ENCODE measurements around the gene EFEMP2.
A peak's percentile ranks its signal among the peaks of the same experiment; 100 is the strongest.

The EFEMP2 gene

DNA sequence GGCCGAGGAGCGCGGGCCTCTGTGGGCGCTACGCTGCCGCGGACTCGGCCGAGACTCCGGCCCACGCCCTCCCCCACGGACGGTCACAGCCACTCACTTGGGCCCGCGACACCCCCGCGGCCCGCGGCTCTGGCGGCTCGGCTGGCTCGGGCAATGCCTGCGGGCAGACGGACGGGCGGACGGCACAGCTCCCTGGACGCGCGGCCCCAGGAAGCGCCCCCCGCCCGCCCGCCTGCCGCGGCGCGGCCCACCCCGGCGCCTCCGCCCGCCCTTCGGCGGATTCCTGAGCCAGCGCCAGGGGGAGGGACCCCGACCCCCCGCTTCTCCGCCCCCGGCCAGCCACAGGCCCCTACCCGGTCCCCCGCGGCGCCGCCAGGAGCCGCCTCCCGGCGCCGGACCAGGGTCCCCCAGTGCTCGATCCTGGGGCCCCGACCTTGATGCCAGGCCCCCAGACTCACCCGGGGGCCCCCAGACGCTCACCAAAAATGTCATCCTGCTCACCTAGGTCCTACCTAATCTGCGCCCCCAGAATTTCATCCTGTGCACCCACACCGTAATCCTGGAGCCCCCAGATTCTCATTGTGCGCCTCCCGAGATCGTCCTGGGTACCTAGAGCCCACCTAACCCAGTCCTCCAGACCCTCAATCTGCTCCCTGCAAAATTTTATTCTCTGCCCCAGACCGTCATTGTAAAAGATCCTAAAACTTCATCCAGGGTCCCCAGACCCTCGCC is at the start of gene EFEMP2:
Gene EFEMP2 (minus strand): TSS at position 215 of the 732 bp plus-strand sequence. CDS start 446 bp downstream, outside the sequence.
- DNase-seq = no peak

DNA sequence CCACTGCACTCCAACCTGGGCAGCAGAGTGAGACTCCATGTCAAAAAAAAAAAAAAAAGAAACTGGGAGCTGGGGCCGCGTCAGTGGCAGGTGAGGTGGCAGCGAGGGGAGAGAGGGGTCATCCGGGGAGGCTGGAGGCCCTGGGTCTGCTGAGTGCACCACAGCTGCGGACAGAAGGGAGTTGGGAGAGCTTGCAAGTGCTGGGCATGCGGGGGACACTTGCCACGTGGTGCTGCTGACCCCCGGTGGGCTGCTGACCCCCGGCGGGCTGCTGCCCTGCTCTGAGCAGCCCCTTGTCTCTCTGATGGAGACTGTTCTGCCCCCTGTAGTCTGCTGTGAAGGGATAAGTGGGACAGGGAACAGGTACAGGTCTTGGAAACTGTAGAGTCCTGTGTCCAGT is 49.3 kb upstream of the EFEMP2 start:
- DNase-seq = no peak

DNA sequence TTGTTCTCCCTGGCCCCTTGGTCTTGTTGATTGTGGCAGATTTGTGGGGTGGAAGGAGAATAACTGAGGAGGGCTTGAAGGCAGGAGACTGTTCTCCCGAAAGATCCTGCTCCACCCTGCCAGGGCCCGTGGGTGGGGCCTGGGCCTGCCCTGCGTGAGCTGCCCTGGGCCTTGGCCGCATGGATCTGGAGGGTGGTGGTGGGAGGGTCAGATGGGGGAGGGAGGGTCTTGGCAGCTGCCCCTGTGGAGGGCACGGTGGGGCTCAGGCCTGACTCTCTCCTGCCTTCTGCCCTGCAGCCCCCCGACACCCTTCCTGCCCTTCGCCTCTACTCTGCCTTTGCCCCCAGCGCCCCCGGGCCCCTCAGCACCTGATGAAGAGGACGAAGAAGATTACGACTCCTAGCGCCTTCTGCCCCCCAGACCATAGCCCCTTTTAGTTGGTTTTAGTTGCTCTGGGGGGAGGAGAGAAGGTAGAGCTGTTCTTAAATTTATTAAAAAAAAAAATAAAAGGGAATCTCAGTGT is 48.5 kb upstream of the EFEMP2 start:
- DNase-seq = no peak

DNA sequence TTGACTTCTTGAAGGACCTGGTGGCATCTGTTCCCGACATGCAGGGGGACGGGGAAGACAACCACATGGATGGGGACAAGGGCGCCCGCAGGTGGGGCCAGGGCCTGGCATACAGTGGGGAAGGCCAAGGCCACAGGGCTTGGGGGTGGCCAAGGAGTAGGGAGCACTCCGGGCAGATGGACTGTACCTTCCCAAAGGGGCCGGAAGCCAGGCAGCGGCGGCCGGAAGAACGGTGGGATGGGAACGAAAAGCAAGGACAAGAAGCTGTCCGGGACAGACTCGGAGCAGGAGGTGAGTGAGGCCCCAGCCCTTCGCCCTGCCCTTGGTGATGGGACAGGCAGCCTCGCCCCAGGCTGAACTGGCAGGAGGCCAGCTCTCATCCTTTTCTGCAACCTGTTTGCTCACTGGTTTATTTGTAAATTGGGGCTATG is 47.8 kb upstream of the EFEMP2 start:
- DNase-seq = no peak

DNA sequence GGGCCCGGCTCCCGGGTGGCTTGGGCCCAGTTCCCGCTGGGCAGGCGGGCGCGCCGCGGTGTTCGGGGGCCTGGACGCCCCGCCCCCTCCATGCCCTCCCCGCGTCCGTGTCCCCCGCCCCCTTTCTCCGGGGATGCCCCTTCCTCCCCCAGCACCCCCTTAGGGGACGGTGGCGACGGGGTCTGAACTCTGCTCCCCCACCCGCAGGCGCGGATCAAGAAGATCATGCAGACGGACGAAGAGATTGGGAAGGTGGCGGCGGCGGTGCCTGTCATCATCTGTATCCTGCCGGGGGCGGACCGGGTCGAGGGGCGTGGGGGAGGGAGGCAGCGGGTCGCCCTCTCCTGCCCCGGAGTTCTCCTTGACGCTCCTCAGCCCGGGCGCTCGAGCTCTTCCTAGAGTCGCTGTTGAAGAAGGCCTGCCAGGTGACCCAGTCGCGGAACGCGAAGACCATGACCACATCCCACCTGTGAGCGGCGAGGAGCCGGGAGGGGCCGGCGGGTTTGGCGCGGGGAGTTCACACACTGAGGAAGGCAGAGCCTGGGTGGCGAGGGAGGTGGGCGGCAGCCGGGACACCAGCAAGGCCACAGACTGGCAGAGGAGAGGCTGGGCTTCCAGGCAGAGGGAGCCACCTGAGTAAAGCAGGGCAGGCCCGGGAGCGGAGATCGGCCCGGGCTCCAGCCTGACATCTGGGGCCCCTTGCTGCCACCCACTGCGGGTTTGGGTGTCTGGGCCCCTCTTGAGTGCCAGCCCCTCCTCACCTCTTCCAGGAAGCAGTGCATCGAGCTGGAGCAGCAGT is 47.2 kb upstream of the EFEMP2 start:
- peak; percentile 65 for DNase-seq

DNA sequence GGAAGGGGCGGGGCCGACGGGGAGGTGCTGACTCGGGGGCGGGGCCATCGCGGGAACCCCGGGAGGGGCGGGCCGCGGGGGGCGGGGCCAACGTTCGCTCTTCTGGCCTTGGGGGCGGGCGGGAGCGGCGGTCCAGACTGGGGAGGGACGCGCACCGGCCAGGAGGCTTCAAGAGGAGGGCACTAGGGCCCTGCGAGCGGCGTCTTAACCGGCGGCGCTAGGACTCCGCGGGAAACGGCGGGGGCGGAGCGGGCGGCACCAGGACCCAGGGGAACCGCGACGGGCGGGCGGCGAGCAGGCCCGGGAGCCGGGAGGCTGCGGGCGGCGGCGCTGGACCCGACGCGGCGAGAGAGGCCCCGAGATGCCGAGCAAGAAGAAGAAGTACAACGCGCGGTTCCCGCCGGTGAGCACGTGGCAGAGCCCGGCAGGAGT is 46.6 kb upstream of the EFEMP2 start, which contains the start of gene DRAP1:
Gene DRAP1 (plus strand): TSS at position 286 of the 432 bp plus-strand sequence. CDS start 76 bp downstream, at position 362.
- DNase-seq = peak; percentile 99

DNA sequence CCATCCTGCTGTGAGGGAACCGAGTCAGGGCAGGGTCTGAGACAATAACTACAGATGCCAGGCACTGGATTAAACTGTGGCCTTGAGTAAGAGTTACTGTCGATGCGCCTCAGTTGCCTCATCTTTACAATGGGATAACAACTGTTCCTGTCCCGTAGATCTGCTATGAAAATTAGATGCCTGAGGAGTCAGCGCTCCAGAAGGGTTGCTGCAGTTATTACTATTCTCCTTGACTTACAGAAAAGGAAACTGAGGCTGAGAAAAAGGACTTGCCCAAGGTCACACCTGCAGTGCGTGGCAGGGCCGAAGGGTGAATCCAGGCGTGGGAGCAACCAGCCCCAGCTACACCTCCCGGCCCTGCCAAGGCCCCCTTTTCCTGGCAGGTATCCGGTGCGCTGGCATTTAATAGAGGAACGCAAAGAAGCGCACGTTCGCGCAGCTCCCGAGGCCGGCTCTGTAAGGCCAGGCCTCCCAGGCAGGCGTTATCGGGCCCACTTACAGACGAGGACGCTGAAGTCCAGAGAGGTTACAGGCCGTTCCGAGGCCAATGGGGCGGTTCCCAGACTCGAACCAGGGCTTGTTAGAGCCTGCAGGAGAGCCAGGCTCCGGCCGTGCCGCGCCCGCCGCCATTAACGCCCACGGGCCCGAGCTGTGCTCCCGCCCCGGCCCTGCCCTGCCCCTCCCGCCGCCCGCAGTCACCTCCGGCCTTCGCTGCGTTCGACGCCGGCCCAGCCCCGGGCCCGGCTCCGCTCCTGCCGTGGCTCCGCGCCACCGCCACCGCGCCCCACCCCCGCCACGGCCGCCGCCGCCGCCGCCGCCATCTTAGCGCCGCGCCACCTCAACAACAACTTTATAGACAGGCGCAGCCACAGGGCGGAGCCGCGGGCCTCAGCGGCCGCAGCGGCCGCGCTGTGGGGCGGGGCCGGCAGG is 45.9 kb upstream of the EFEMP2 start, which contains the start of gene C11orf68:
Gene C11orf68 (minus strand): TSS at position 852 of the 930 bp plus-strand sequence. CDS start 31 bp downstream, at position 821.
- DNase-seq = no peak

DNA sequence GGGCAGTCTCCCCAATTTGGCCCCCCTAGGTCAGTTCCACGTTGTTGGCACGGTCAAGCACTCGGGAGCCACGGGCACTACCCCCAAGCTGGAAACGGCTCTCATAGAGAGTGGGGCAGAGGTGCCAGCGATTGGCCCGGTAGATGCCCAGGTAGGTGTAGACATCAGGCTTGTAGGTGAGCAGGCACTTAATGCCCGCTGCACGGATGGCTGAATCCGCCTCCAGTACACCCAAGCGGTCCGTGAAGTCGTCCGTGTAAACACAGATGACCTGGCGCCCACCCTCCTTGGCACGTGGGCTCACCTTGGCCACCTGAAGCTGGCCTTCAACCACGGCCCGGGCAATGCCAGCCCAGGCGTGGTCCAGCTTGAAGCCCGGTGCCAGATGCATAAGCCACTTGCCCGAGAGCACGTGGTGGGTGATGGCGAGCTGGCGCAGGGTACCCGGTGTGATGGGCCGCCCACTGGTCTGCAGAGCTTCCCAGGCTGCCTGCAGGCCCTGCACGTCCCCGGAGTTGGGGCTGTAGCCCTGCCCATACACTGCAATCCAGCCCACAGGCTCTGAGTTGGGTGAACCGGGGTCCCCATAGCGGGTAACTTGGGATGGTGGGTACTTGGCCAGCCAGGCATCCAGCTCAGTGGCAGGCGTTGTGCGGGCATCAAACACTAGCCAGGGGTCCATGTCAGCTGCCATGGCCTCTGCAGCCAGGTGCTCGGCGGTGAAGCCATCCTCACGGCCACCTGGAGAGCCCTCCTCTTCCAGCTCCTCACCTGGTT is 45.0 kb upstream of the EFEMP2 start:
- no peak for DNase-seq

DNA sequence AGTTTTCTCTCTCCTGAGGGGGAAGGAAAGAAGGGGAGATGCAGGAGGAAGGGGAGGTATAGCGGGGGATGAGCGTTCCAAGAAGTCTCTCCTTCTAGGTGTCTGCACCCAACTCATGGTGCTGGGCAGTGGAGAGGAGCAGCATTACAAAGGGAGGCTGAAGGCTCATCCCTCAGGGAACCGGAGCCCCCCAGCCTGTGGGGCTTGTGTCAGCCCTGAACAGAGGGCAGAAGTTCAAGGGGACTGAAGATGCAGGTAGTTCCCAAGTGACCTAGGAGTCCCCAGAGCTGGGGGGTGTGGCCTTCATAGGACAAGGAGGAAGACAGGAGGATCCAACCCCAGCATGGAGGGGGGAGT is 44.5 kb upstream of the EFEMP2 start:
- DNase-seq = no peak

DNA sequence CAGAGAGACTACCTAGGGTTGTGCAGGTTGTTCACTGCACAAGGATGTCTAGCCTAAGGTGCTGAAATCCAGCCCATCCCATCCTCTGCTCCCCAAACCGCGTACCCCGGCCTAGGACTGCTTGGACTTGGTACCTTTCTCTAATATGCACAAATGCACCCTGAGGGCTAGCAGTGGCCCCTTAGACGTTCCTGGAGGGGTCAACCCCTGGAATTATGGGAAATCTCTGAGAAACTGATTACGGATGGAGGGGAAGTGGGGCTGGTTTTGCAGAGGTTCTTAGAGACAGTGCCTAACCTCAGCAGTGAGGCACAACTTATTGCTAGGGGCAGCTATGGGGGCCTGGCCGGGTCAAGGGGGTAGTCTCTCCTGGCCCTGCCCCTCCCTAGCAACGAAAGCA is 43.8 kb upstream of the EFEMP2 start:
- DNase-seq = no peak

DNA sequence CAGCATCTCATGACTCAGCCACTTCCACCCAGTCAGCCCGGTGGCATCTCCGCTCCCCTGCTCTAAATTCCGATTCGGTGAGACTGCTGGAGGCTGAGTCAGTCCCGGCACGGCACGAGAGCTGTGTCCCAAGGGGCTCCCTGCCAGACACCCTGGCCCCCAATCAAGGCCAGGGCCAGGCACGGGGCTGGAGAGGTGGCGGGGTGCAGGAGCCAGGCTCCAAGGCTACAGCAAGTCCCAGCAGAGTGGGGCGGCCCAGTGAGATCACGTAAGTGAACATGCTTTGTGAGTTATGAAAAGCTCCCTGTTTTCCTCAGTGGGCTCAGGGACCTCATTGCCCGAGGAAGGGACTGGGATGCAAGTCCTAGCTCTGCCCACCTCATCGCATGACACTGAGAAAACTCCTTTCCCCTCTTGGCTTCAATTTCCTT is 43.2 kb upstream of the EFEMP2 start:
- DNase-seq = peak; percentile 45

DNA sequence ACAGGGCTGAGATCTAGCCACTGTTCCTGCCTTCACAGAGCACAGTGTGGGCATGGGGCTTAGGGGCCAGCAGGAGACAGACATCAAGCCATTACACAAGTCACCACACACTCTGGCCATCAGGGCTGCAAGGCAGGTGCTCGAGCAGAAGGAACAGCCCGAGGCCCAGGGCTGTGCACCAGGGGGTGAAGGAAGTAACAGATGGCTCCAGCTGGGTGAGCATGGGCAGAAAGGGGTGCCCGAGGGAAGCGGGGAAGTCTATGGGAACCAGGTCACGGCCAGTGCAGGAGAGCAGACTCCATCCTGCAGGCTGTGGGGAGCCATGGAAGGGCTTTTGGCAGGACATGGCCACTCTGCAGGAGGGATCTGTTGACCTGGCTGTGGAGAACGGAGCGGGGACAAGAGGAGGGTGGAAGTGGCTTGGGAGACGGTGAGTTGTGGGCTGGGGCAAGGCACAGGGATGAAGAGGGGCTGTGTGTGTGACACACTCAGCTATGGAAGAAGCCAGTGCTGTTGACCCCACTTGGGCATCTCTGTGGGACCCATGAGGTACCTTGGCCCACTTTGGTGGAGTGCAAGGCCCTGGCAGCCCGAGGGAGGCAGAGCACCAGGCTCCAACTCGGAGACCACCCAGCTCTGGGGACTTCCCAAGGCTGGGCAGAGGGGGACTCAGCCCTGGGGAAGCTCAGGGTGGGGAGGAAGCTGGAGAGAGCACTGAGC is 42.7 kb upstream of the EFEMP2 start:
- no peak for DNase-seq

DNA sequence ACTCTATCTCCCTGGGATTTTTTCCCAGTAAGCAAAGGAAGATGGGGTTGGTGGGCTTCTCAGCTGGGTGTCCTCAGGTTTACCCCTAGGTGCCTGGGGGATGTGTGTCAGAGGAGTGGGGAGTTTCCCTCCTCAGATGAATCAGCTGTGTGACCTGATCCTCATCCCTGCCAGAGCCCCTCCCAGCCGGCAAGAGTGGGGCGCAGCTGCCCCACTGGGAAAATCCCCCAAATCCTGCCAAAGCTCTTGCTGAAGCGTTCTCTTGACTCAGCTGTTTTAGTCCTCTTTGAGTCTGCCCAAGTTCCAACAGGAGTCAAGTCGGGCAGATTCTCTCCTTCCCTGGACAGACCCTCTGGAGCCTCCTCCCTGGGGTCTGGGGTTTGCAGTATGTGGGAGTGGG is 40.2 kb upstream of the EFEMP2 start:
- DNase-seq = no peak

DNA sequence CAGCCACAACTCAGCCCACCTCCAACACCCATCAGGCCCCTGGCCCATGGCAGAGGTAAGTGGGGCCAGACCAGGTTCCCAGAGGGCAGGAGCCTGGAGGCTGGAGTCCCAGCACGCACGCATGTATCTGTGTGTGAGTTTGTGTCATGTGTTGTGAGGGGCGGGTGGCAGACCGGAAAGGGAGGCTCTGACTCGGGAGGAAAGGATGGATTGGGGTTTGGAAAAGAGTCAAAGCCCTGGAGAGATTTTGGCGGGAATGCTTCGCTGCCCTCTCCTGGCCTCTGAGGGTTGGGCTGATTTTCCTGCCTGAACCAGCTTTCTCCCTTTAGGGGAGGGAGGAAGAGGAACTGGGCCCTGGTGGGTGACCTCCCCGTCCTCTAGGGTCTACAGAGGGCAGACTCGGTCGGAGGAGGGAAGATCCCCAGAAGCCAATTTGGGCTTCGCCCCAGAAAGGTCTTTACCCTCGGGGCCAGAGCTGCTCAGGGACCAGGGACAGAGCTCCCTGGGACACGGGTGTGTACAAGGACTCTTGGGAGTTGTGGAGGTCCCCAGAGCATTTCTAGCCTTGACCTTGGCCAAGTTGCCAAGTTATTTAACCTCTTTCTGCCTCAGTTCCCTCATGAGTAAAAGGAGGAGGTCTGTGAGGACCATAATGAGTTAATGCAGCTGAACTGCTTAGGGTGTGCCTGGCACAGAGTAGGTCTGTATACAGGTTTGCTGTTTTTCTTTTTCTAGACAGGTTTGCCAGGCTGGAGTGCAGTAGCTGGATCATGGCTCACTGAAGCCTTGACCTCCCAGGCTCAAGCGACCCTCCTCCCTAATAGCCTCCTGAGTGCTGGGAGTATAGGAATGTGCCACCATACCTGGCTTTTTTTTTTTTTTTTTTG is 39.3 kb upstream of the EFEMP2 start:
- DNase-seq = no peak

DNA sequence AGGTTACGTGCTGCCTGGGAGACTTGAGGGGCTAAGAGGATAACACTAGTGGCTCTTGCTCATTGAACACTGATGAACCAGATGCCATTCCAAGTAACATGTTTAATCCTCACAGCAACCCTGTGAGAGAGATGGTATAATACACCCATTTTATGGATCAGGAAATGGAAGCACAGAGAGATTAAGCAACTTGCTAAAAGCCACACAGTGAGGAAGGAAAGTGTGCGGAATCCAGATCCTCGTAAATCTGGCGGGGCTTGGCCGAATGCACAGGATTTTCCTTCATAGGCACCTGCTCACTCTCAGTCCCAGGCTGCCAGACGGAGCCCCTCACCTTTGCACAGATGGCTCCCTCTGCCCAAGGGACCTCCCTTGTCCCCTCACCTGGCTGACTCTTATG is 35.3 kb upstream of the EFEMP2 start:
- DNase-seq = no peak

DNA sequence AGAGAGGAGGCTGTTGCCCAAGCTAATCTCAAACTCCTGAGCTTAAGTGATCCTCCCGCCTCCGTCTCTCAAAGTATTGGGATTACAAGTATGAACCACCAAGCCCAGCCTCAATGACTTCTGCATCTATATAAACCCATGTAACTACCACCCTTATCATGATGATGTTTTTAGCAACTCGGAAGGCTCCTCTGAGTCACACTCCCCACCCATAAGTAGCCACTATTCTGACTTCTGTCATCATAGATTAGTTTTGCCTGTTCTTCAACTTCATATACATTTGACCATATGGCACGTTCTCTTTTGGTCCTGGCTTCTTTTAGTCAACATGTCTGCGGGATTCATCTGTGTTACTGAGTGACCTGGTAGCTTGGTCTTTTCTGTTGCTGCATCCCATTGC is 34.0 kb upstream of the EFEMP2 start:
- DNase-seq = no peak

DNA sequence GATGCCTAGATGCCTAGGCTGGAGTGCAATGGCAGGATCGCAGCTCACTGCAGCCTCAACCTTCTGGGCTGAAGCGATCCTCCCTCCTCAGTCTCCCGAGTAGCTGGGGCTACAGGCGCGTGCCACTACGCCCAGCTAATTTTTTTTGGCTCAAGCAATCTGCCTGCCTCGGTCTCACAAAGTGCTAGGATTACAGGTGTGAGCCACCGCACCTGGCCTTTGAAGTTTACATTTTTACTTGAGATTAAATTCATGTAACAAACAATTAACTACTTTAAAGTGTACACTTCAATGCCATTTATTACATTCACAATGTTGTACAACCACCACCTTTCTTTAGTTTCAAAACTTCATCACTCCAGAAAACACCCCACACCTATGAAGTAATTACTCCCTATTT is 31.1 kb upstream of the EFEMP2 start:
- DNase-seq = no peak

DNA sequence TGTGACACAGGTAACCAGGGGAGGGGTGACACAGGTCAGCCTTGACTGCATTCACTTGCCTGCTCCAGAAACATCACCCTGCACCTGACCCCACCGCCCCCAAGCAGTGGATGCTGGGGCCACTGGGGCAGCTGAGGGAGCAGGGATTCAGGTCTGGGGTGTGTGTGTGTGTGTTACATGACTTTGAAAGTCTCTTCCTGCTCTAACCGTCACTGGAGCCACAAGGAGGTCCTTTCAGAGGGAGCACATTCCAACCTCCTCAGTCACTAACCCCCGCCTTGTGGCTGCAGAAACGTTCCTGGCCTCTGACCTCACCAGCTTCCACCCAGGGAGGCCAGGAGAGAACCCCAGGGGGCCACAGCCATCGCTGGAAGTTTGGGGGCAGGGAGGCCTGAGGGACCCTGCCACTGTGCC is 30.5 kb upstream of the EFEMP2 start:
- DNase-seq = no peak

DNA sequence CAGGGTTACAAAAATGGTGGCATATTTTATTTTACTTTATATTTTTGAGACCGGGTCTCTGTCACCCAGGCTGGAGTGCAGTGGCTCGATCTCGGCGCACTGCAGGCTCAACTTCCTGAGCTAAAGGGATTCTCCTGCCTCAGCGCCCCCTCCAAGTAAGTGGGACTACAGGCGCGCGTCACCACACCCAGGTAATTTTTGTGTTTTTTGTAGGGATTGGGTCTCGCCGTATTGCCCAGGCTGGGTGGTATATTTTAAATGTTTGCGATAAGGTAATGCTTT is 28.2 kb upstream of the EFEMP2 start:
- no peak for DNase-seq

Data from activated CD8-positive, alpha-beta memory T cell treated with anti-CD3 and anti-CD28 coated beads, Interleukin-2, amount 50 U/mL, for 4 hours (primary cell).